Activated CD4-positive, alpha-beta T cell treated with anti-CD3 and anti-CD28 coated beads, Interleukin-2, amount 50 U/mL, for 48 hours (primary cell): ENCODE measurements around the gene AJM1.
"Not testable (repeated sequence)": the region's sequence is repeated elsewhere in the genome, so short reads cannot be mapped to it uniquely, and the experiment has no call there.

Source experiments
- DNase-seq, 2 experiments: peaks; one replicate each; pipeline ENCODE4 v3.0.0-alpha.2; 2020

Gene AJM1

DNA sequence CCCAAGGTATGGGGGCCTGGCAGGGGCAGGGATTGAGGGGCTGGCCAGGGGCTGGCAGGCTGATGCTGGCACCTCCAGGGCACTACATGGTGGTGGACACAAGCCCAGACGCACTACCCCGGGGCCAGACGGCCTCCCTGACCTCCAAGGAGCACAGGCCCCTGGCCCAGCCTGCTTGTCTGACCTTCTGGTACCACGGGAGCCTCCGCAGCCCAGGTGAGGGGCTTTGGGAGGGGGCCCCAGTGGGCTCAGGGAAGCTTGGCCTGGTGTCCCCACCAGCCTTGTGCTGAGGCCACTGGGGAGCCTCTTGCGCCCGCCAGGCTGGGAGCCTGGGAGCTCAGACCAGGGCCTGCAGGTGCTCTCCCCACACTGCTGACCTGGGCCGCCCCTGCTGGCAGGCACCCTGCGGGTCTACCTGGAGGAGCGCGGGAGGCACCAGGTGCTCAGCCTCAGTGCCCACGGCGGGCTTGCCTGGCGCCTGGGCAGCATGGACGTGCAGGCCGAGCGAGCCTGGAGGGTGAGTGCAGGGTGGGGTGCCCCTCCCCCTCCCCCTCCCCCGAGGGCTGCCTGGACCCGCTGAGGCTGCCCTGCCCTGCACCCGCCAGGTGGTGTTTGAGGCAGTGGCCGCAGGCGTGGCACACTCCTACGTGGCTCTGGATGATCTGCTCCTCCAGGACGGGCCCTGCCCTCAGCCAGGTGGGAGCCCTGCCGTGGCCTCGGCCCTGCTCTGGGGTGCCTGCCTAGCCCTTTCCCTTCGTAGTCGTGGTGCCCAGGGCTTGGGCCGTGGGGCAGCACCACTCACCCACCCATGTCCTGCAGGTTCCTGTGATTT is 15.5 kb downstream of the AJM1 start:
- peak in 1 of 2 experiments; percentile 3 for DNase-seq

DNA sequence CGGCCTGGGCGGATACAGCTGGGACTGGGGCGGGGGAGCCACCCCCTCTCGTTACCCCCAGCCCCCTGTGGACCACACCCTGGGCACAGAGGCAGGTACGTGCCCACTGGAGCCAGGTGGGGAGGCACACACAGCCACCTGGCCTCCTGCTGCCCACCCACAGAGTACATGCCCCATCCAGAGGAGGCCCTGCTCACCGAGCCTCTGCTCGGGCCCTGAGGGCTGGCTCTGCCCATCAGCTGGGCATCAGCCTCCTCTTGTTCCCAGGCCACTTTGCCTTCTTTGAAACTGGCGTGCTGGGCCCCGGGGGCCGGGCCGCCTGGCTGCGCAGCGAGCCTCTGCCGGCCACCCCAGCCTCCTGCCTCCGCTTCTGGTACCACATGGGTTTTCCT is 16.2 kb downstream of the AJM1 start:
- DNase-seq = no peak

DNA sequence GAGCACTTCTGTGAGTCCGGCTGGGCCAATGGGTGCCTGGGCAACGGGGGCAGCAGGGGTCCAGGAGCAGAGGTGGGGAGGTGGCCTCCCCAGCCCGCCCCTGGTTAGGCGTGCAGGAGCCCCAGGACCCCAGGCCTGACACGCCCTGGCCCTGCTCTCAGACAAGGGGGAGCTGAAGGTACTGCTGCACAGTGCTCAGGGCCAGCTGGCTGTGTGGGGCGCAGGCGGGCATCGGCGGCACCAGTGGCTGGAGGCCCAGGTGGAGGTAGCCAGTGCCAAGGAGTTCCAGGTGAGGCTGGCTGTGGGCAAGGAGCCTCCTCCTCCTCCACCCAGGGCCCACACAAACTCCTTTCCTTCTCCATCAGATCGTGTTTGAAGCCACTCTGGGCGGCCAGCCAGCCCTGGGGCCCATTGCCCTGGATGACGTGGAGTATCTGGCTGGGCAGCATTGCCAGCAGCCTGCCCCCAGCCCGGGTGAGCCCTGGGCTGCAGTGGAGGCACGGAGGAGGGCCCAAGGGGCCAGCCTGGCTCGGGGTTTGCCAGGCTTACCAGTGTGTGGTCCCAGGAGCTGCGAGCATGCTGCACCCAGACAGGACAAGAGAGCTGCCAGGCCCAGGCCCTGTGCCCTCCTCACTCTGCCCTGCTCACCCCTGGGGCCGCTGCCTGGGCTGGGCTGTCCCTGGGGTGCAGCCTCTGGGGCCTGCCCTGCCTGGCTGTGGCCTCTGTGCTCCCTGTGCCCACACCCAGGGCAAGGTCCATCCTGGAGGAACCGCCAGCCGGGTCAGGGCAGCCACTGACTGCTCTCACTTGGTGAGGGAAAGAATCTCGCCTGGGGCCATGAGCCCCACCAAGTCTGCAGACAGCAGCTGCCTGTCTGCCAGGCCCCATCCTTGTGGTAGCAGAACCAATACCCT is 16.8 kb downstream of the AJM1 start:
- DNase-seq = no peak

DNA sequence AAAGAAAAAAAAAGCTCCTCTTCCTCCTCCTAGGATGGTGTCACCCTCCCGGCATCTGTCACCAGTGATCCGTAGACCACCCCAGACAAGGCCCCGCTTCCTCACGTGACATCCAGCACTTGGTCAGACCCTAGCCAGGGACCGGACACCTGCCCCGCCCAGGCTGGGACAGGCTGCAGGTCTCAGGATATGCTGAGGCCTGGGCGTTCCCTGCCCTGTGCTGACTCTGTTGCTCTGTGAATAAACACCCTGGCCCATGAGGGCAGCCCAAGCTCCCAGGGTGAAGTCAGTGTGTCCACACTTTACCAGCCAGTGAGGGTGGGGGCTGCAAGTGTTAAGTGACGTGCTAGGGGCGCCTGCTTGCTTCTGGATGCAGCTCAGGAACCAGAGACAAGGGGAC is 18.3 kb downstream of the AJM1 start:
- no peak for DNase-seq

DNA sequence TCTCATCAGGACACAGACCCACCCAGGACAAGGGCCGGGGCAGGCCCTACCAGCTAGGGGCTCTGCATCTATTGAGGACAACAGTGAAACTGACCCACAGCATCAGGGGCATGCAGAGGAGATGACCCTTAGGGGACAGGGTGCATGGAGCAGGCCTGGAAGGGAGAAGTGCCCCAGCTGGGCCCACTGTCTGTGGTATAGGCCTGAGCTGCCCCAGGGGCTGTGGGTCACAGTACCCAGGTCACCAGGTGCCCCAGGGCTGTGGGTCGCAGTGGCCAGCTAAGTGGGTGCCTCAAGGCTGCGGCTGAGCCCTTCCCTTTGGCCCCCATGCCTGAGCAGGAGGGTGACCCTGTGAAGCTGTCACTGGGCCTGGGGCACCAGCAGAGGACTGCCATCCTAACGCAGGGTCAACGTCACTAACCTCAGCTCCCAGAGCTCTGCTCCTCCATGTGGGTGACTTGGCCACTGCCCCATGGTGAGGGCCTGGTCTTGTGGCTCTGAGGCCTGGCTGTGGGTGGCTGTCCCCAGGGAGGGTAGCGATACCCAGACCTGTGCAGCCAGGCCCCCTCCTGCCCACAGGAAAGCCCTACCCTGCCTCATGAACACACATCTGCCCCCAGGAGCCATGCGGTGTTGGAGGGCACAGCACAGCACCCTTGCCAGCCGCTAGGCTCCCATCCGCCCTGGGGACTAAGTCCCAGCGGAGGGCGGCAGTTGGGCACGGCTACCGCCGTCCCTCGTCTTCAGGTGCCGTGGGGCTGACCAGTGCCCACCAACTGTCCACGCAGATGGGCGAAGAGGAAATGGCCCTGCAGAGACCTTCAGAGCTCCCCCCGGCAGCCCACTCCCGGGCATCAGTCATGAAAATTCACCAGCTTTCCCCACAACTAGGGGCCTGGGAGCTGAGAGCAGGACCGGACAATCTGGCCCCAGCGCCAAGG is 18.9 kb downstream of the AJM1 start:
- no peak for DNase-seq

DNA sequence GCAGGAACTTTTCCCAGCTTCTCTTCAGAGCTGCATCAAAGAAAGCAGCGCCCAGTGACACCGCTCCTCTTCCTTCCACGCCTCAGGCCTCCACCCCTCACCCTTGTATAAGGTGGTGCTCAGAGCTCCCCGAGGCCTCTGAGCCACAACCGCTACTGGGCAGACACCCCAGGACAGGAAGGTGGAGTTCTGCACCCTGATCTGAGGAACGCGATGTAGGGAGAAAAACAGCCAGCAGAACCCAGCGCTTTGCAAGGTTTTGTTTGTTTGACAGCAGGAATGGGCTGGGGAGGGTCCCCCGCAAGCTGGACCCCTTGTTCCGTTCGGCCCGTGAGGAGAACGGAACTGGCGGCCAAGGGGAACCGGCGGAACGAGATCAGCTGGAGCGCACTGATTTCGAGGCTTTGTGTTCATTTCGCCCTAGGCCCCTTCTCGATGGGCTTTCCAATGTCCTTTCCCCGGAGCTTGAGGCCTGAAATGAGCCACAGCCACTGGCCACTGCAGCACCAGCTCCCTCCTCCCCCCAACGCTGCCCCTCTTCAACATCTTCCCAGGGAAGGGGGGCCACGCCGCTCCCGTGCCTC is 19.7 kb downstream of the AJM1 start:
- DNase-seq = no peak

DNA sequence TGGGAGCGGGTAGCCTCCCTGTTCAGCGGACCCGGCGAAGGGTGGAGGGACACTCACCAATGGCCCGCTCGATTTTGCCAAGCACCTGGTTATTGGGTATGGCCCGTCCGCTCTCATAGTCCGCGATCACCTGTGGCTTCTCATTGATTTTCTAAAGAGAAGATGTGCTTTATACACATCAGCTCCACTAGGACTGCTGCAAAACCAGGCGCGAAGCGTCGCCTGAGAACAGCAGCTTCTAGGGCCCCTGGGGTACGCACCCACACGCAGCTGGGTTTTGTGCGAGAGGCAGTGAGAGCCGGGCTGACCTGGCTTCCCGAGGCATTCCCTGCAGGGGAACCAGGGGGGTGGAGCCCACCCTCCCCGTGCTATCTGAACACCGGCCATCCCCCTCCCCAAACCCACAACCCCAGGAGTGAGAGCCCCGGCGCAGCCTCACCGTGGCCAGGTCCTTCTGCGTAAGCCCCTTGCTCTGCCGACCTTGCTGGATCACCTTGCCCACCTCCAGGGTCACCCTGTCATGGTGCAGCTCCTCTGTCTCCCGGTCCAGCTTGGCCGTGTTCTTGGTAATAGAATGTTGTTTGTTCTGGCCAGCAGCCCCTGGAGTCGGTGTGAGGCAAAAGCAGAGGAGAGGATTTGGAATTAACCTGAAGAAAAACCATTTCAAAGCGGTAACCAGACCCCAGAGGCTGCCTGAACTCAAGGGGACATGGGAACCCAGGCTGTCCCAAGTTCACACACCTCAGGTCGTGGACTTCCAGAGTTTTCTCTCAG is 20.8 kb downstream of the AJM1 start:
- DNase-seq = no peak

DNA sequence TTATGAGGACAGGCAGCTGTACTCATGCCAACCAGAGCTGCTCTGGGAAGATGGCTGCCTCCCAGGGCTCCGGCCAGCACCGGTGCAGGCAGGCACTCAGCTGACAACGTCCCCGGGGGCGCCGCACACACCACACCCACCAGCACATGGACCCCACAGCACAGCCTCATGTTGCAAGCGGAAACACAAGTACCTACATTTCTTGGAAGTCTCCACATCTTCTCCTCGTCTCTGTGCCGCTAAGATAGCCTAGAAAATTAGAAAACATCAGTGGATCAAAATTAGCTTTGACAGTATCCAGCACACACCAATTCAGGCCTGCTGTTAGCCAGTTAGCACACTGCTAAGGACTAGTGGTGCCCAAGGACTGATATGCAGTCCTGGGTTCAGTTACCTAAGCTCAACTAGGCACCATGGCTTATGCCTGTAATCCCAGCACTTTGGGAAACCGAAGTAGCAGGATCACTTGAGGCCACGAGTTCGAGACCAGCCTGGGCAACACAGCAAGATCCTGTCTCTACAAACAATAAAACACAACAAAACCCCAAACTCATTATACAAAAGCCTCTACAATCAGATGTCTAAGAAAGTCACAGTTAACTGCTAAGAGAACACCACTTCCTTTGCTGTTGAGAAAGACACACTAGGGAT is 21.5 kb downstream of the AJM1 start:
- no peak for DNase-seq

DNA sequence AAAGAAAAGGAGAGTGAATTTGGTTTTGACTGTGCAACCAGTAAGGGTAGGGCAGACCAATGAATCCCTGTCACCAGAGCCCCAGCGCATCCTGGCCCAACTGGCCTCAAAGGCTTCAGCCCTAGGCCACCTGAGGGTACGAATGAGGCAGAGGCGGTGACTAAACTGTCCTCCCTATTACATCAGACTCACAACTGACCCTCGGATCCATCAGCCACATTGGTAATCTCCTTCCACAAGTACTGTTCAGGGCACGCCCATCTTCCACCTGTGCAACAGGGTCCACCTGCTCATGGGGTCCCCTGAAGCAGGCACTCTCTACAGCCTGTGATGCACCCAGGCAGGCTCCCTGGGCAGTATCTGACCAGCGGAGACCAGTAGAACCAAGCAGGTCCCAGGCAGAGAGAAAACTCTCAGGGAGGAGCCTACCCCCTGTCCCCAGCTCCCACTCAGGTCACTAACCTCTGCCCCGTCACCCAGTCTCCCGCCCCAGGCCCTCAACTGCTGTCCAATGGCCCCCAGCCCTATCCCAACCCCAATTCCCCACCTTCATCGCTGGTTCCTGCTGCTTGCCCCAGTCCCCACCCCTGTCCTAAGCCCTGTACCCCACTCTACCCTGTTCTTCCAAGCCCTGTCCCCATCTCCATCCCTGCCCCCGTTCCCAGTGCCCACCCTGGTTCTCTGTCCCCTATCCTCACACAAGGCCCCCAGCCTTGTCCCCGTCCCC is 22.9 kb downstream of the AJM1 start:
- no peak for DNase-seq

DNA sequence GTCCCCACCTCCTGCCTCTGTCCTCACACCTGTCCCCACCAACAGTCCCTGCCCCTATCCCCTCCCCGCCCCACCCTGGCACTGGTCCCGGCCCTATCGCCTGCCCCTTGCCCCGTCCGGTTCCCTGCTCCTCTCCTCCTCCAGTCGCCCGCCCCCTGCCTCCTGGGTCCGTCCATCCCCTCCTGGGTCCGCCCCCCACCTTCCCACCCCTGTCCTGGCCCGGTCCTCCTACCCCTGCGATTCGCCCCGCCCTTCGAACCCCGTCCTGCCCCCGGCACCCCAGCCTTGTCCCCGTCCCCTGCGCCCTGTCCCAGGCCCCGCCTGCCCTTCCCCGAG is 23.5 kb downstream of the AJM1 start:
- peak in 1 of 2 experiments; percentile 48 for DNase-seq

DNA sequence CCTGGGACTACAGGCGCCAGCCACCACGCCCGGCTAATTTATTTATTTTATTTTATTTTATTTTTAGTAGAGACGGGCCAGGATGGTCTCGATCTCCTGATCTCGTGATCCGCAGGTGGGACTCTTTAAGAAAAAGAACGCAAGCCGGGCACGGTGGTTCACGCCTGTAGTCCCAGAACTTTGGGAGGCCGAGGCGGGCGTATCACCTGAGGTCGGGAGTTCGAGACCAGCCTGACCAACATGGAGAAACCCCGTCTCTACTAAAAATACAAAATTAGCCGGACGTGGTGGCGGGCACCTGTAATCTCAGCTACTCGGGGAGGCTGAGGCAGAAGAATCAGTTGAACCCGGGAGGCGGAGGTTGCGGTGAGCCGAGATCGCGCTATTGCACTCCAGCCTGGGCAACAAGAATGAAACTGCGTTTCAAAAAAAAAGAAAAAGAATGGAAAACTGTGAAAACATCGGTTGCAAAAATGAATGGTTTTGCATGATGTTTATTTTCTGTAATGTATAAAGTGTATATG is 24.7 kb downstream of the AJM1 start:
- peak in 1 of 2 experiments; percentile 11 for DNase-seq

DNA sequence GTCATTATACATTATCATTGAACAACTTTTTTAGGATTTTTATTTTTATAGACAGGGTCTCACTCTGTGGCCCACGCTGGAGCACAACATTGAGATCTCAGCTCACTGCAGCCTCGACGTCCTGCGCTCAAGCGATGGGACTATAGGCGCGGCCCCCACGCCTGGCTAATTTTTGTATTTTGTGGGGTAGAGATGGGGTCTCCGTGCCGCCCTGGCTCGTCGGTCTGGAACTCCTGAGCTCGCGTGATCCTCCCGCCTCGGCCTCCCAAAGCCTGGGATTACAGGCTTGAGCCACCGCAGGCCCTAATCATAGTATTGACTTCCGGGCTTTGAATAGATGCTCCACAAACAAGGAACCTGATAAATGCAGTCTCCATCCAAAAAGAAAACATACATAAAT is 25.2 kb downstream of the AJM1 start:
- no peak for DNase-seq

DNA sequence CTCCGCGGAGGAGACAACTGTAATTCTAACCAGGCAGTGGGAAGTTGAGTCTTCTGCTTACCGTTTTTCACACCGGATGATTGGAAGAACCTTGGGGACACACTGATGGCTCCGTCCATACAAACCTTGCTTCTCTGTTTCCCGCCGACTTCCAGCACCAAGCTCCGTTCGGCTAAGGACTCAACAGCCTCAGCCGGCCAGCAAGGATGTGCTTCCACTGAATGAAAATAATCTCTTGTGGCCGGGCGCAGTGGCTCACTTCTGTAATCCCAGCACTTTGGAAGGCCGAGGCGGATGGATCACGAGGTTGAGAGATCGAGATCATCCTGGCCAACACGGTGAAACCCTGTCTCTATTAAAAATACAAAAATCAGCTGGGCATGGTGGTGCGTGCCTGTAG is 25.6 kb downstream of the AJM1 start:
- no peak for DNase-seq

DNA sequence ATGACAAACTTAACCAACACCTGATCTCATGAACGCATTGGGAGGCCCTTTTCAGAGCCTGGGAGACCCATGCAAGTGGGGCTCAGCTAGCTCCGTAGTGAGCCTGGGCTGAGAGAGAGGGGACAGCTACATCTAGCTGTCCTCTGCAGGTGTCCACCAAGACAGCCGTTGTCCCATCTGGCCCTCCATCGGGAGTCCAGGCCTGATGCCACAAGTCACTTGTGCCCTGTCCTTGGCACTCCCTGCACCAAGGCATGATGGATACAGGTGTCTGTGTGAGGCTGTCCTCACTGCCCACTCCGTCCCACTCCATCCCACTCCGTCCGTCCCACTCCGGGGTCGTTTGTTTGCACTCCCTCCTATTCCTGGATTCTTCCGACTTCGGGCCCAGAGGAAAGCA is 26.4 kb downstream of the AJM1 start:
- DNase-seq = no peak

DNA sequence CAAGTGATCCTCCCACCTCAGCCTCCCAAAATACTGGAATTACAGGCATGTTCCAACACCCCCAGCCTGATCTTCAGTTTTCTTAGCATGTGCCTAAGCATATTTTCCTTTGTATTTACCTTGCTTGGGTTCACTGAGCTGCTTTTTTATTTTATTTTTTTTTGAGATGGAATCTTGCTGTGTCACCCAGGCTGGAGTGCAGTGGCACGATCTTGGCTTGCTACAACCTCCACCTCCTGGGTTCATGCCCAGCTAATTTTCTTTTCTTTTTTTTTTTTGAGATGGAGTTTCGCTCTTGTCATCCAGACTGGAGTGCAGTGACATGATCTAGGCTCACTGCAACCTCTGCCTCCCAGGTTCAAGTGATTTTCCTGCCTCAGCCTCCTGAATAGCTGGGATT is 27.3 kb downstream of the AJM1 start:
- DNase-seq = not testable (repeated sequence)

DNA sequence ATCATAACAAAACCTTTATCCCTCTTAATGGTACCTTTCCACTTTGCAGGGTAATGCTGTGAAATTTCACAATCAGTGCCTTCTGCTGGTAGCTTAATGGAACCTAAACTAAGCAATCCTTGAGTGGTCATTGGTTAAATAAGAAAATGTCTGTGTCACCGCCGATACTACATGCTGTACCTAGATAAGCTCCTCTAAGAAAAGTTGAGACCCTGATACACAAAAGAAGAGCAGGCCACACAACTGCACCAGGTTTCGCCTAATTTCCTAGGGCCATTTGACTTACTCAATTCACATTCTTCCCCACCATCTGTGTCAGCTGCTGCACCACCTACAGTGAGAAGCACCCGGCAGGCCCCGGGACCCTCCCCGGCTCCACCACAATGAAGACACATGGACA is 32.9 kb downstream of the AJM1 start:
- DNase-seq = no peak

DNA sequence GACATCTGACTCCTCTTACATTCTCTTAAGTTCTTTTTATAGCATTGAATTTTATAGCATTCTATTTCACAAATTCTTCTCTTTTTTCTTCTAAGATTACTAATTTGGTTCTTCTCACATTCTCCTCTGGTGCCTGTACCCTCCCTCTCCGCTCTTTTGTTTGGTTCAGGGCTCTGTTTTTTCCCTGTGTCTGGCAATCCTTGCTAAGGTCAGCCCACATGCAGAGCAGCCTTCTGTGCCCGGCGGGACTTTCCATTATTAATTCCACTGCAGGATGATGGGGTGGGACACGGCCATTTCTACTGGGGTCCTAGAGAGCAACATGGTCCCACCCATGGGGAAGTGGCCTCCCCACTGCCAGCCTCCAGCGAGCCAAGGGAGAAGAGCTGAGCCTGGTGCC is 34.2 kb downstream of the AJM1 start:
- DNase-seq = no peak

DNA sequence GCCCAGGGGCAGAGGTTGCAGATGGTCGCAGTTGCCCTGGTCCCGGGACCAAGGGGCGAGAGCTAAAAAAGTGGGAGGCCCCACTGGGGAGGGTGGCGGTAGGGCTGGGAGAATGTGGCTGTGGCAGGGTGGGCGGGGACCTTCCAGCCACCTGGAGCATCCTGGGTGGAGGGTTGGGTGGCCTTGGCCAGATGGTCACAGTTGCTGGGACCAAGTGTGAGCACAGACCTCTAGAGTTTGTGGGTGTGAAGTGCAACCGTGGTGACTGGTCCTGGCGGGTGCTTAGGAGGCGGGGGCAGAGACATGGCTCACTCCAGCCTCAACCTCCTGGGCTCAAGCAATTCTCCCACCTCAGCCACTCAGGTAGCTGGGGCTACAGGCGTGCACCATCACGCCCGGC is 38.4 kb downstream of the AJM1 start:
- no peak for DNase-seq

DNA sequence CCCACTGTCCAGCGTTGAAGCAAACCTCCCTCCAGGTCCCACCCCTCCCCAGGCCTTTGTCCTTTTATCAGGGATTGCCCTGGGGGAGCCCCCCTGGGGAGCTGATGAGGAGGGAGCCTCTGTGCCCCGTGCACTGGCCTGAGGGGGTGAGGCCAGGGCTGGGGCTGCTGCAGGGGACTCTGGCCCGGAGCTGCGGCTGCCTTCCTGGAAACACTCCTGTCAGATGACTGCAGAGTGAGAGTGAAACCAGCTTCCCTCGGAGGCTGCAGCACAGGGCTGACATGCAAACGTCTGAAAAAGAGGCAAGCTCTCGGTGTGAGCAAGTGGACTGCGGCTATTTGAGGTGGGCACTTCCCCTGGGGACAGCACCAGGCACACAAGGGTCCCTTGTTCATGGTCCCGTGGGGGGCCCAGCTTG is 39.4 kb downstream of the AJM1 start:
- peak; percentile 71 to 79 for DNase-seq
